ENCODE measurements around the gene TMEM150C. TPM values are rescaled to one million over a fixed set of nuclear protein-coding genes. Genes with fewer than 3 reads are reported as not detected.

TMEM150C gene
- total RNA-seq (2012; rRNA removed): under 0.01 and 0.36 TPM in 2 replicates
- polyA plus RNA-seq (2012; rRNA removed): 0.09 and 0.10 TPM in 2 replicates
- 0.03 TPM in 2 replicates for polyA plus RNA-seq (2012; cell fraction: cytosol; rRNA removed)
- 0.02 and 0.03 TPM in 2 replicates for polyA plus RNA-seq (2012; cell fraction: nucleus; rRNA removed; ENCODE audit: low replicate concordance)
- percentile 15 among the genes with signal in this experiment for Bru-seq, nascent RNA
- percentile 17 among the genes with signal in this experiment for BruChase-seq, experiment 1, labeled RNA remaining after a 6-hour chase
- BruChase-seq, experiment 2, labeled RNA remaining after a 2-hour chase: percentile 10 among the genes with signal in this experiment
- long read RNA-seq, partial matches to known transcripts: 0 of 1 reads
- long read RNA-seq, other reads (novel, unspliced or antisense): 1 of 1 reads

DNA sequence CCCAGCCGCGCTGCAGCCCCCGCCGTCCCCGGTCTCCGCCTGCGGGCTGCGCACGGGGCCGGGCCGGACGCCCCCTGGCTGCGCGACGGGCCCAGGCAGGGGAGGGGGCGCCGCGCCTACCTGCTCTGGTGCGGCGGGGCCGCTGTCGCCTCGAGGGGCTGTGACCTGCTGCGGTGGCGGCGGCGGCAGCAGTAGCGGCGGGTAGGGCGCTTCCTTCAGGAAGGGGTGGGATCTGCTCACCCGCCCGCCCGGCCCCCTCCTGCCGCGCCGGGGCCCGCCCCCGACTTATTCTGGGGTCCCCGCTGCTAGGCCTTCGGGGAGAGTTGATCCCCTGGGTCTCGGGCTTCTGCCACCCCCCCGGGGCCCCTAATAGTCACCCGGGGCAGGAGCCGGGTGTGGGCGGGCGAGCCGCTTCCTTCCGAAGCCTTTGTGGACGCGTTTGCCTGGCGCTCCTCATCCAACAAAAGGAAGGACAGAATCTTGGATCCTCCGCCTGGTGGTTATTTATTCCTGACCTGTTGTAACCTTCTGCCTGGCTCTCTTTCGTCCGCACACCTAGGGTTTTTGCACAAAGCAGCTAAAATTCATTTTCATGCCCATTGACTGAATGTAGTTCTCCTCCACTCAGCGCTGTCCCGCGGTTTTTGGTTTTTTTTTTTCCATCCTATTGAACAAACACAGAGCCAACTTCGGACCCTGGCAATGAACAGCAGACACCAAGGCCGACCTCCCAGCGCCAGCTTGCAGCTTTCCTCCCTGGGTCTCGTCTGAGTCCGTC, at the start of gene TMEM150C:
Gene TMEM150C, minus strand, starts transcription at position 203 of the 778 bp plus-strand sequence. CDS start 57,331 bp downstream, outside the sequence.
- dilution Hi-C loops (cut with HindIII; ENCODE audit: low sequenced_read_pairs, unreplicated experiment) (no loop called here), in situ Hi-C loops (cut with MboI; ENCODE audit: low sequenced_read_pairs) (no loop called here), intact Hi-C loops (cut with micrococcal nuclease) (no loop called here)
- Histone ChIP-seq H3K56ac (ENCODE audit: extremely low read depth, insufficient read depth, low read length) (no peak within 1 kb of the TSS), H3K4ac (ENCODE audit: low read depth, low read length) (no peak within 1 kb of the TSS), H3K9me1 (ENCODE audit: insufficient read depth, low read length) (no peaks in the 10 kb centered on the region; the same call in 1 of the 2 replicates), H2AK9ac (replicated peaks; ENCODE audit: low read depth, low read length, poor library complexity) (peak within 1 kb of the TSS; percentile 40), H3K9me3 (ENCODE audit: control insufficient read depth, insufficient read depth, low read length) (no peaks in the 10 kb centered on the region; the same call in 1 of the 2 replicates), H2BK15ac (ENCODE audit: low read depth, low read length) (no peak within 1 kb of the TSS), H4K5ac (ENCODE audit: low read depth, low read length) (no peak within 1 kb of the TSS), H3K4me1 (ENCODE audit: control insufficient read depth, insufficient read depth, low read length) (no peaks in the 10 kb centered on the region), H4K8ac (ENCODE audit: low read depth in 2 of 2, low read length in 2 of 2) (no peak within 1 kb of the TSS), H3K4me2 (ENCODE audit: low read depth, low read length) (peak within 1 kb of the TSS; percentile 100), H3K18ac (ENCODE audit: low read depth, low read length) (no peak within 1 kb of the TSS), H3K36me3 (ENCODE audit: control insufficient read depth, insufficient read depth, low read length) (no peaks in the 10 kb centered on the region), H2AK5ac (ENCODE audit: low read depth, low read length) (no peak within 1 kb of the TSS), H3K23ac (ENCODE audit: low read depth, low read length) (peak within 1 kb of the TSS; percentile 84), H3K14ac (replicated peaks; ENCODE audit: low read depth, low read length) (no peak within 1 kb of the TSS), H3K4me3 (ENCODE audit: insufficient read depth, low read depth, low read length) (peak within 1 kb of the TSS; percentile 68), H2BK120ac (ENCODE audit: low read depth, low read length) (no peak within 1 kb of the TSS), H2BK20ac (ENCODE audit: low read depth, low read length) (no peak within 1 kb of the TSS), H4K91ac (ENCODE audit: insufficient read depth, low read depth, low read length) (no peak within 1 kb of the TSS), H3K9ac (ENCODE audit: low read depth, low read length) (no peak within 1 kb of the TSS), H2AFZ (replicated peaks; ENCODE audit: low read length, poor library complexity) (peak within 1 kb of the TSS; percentile 82), H3K27ac (ENCODE audit: insufficient read depth, low read length) (no peak within 1 kb of the TSS), H4K20me1 (ENCODE audit: insufficient read depth, low read length) (no peaks in the 10 kb centered on the region), H3K27me3 (ENCODE audit: control insufficient read depth, insufficient read depth, low read length) (peaks cover 51% of the 10 kb centered on the region), H2BK5ac (ENCODE audit: low read depth, low read length, poor library complexity, severe bottlenecking) (no peak within 1 kb of the TSS), H3K79me1 (ENCODE audit: low read depth in 1 of 2, low read length in 2 of 2) (no peaks in the 10 kb centered on the region)
- POLR2A ChIA-PET (ENCODE audit: unreplicated experiment): no interaction called here
- 16% methylated on average over 25 of the region's 62 CpGs; no CpG with 5 or more reads in 1 of the 2 experiments for WGBS, 2 experiments (ENCODE audit: extremely low coverage in 2 of 2, insufficient read length in 1 of 2)
- ATAC-seq (ENCODE audit: low read depth) (peak; percentile 68), DNase-seq (no peak)
- CTCF ChIA-PET: interaction anchor here (0.6 to 1.1 kb wide), 2 partner anchors 17 to 57 kb away, joined by 3 read pairs; no protein-coding TSS in a partner anchor
- BruUV-seq (replicated peaks): no TSS peak
- TF ChIP-seq CHD1 (IDR thresholded peaks at IDR 0.05; ENCODE audit: low read depth, low read length) (no peak), FOS (IDR thresholded peaks at IDR 0.05; ENCODE audit: low read depth, low read length) (no peak), RCOR1 (IDR thresholded peaks at IDR 0.05; ENCODE audit: insufficient replicate concordance, low read length) (no peak), RAD21 (IDR thresholded peaks at IDR 0.05; ENCODE audit: low read length) (no peak), MAZ (IDR thresholded peaks at IDR 0.05; ENCODE audit: borderline replicate concordance, low read depth, low read length) (no peak), NFE2L2 (IDR thresholded peaks at IDR 0.05; ENCODE audit: low read depth, low read length) (no peak)
